Tibial nerve (tissue), 4 donors: ENCODE measurements around the gene CHRNG. TPM values are rescaled to one million over a fixed set of nuclear protein-coding genes. Genes with fewer than 3 reads are reported as not detected.

Experiments used
- DNase-seq, 2 donors: peaks; one replicate each; pipeline ENCODE4 v3.0.0-alpha.2; 2019; ENCODE audit warnings: low spot score in 2 of 2
- H3K27ac ChIP-seq, 4 donors: fragments of 200-600 bp; sonication (generic) in 3 of 4; one replicate each; pipeline ENCODE4 v1.5.1; 2017 to 2019; ENCODE audit warnings: mild to moderate bottlenecking in 1 of 4
- H3K27me3 ChIP-seq, 2 donors: fragments of 200-600 bp; sonication (generic) in 1 of 2; one replicate each; pipeline versions ENCODE4 v1.5.1 to v1.6.0; 2017 to 2019
- H3K36me3 ChIP-seq, 3 donors: fragments of 200-600 bp; sonication (generic); one replicate each; pipeline ENCODE4 v1.5.1; 2018 to 2019
- H3K4me1 ChIP-seq, 4 donors: fragments of 200-600 bp; sonication (generic) in 3 of 4; one replicate each; pipeline ENCODE4 v1.5.1; 2017 to 2019
- H3K4me3 ChIP-seq, 4 donors: fragments of 200-600 bp; sonication (generic) in 3 of 4; one replicate each; pipeline ENCODE4 v1.5.1; 2017 to 2019; ENCODE audit warnings: mild to moderate bottlenecking in 1 of 4, moderate library complexity in 1 of 4
- H3K9me3 ChIP-seq, 4 donors: fragments of 200-600 bp; sonication (generic) in 3 of 4; one replicate each; pipeline ENCODE4 v1.5.1; 2017 to 2019
- EP300 ChIP-seq, 2 donors: sonication (generic); formaldehyde crosslinking; IDR thresholded peaks; one replicate each; pipeline ENCODE4 v1.6.1; 2017; ENCODE audit warnings: antibody characterized with exemption in 2 of 2, mild to moderate bottlenecking in 1 of 2
- POLR2A ChIP-seq, 2 donors: fragments of 450-650 bp; IDR thresholded peaks; one replicate each; pipeline ENCODE4 v1.6.1; 2017; ENCODE audit warnings: antibody characterized with exemption in 2 of 2, mild to moderate bottlenecking in 2 of 2, moderate library complexity in 2 of 2
- WGBS, 2 donors: methylation state at CpG; one replicate each; pipeline ENCODE4 v1.1.5; 2018; 5-methylcytosine and 5-hydroxymethylcytosine counted together
- total RNA-seq, 4 donors: library from RNA; depleted of rRNA; stranded (reverse); fragments of >200 nt; gene quantifications; one replicate each; pipeline ENCODE4 v1.1.0, GENCODE V29; 2016
- TF ChIP-seq, protein P1 (sequence below), 5 experiments: fragments of 200-600 bp in 3 of 5; fragments of 450-650 bp in 2 of 5; sonication (generic) in 3 of 5; IDR thresholded peaks; one replicate each; pipeline ENCODE4 v1.5.1; 2016 to 2019; ENCODE audit warnings: antibody characterized with exemption in 5 of 5, mild to moderate bottlenecking in 3 of 5, moderate library complexity in 2 of 5

Gene CHRNG
- total RNA-seq, 4 donors from 2014 or later = not detected

DNA sequence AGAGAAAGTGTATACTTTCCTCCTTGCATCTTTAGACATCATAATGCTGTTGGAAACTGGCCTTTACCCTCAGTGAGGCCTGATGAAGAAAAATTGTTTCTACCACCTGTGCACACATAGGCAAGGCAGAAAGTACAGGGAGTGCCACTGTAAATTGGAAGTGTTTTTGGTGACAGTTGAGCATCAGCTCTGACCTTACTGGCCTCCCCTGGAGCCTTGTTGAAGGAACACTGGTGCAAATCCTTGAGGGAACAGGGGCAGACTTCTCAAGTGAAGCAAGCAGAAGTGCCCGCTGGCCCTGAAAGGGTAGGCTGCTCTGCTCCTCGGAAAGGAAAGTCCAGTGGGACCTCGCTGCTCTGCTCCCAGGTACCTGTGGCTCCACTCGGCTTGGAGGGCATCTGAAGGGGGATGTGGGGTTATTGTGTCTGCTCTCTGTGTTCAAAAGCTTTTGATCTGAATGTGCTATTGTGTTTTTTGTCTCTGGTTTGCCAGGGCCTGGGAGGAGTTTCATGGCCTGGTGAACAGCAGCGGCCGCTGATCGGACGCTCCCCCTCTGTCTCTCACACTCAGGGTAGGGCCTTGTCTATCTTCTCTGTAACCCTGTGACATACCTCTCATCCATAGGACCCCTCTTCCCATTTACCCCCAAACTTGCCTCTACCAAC, 34.4 kb downstream of the CHRNG start:
- 84 to 91% methylated on average over 8 of the region's 8 CpGs for WGBS, 2 donors
- no peaks in the 10 kb centered on the region for H3K27me3 ChIP-seq
- no peak for DNase-seq
- H3K27ac ChIP-seq = no peak overlapping the region
- no peak overlapping the region for H3K4me3 ChIP-seq
- peaks cover 0 to 4% (median 0%) of the 10 kb centered on the region in 4 donors for H3K4me1 ChIP-seq
- H3K9me3 ChIP-seq = no peaks in the 10 kb centered on the region
- TF ChIP-seq POLR2A (IDR thresholded peaks at IDR 0.05) (no peak), EP300 (IDR thresholded peaks at IDR 0.05) (no peak)
- TF ChIP-seq, protein P1, sequence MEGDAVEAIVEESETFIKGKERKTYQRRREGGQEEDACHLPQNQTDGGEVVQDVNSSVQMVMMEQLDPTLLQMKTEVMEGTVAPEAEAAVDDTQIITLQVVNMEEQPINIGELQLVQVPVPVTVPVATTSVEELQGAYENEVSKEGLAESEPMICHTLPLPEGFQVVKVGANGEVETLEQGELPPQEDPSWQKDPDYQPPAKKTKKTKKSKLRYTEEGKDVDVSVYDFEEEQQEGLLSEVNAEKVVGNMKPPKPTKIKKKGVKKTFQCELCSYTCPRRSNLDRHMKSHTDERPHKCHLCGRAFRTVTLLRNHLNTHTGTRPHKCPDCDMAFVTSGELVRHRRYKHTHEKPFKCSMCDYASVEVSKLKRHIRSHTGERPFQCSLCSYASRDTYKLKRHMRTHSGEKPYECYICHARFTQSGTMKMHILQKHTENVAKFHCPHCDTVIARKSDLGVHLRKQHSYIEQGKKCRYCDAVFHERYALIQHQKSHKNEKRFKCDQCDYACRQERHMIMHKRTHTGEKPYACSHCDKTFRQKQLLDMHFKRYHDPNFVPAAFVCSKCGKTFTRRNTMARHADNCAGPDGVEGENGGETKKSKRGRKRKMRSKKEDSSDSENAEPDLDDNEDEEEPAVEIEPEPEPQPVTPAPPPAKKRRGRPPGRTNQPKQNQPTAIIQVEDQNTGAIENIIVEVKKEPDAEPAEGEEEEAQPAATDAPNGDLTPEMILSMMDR (IDR thresholded peaks at IDR 0.05) = no peak
- H3K36me3 ChIP-seq = peaks cover 0 to 89% (median 0%) of the 10 kb centered on the region in 3 donors

DNA sequence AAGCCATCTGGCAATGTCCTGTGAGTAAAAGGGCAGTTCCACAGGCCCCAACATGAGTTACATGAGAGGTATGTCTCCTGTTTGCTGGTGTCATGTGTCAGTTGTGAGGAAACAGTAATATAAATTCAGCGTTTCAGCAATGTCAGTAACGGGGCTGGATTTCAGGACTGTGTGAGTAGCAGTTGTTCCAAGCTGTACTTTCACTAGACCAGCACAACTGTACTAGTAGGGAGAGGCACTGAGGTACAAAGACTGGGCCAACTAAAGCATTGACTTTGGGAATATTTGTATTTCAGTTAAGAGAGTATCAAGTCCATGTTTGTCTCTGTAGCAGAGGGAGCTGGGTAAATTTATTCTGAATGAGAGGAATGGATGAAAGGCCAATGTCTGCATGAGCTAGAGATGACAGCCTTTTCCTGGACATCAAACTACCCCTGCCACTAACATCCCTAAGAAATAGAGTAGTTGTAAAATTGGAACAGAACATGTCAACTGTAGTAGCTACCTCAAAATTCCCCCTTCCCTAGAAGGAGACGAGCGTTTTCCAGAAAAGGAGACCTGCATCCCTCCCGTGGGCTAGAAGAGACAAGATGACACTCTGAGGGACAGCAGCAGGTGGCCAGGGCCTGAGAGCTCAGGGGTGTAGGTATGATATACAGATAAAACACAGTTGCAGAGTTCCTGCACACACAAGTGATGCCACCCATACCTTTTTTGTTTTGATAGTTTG, 35.3 kb downstream of the CHRNG start:
- Histone ChIP-seq H3K36me3 (peaks cover 0 to 89% (median 0%) of the 10 kb centered on the region in 3 donors), H3K4me1 (peaks cover 0 to 4% (median 0%) of the 10 kb centered on the region in 4 donors), H3K9me3 (no peaks in the 10 kb centered on the region), H3K27me3 (no peaks in the 10 kb centered on the region), H3K27ac (no peak overlapping the region), H3K4me3 (no peak overlapping the region)
- no peak for TF ChIP-seq POLR2A (IDR thresholded peaks at IDR 0.05)
- TF ChIP-seq, protein P1 (IDR thresholded peaks at IDR 0.05) = no peak
- TF ChIP-seq EP300 (IDR thresholded peaks at IDR 0.05) = no peak
- 84 to 87% methylated on average over 5 of the region's 5 CpGs for WGBS, 2 donors
- DNase-seq = no peak

DNA sequence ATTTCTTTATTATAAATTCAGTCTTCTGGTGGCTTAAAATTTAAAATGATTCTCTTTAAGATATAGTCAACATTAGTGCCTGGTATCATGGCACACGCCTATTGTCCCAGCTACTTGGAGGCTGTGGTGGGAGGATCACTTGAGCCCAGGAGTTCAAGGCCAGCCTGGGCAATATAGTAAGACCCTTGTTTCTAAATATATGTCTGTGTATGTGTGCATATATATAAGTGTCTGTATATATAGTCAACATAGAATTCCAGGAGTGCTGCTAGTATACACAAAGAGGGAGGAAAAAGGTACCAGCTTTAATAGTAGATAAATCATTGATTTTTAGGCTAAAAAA, 35.9 kb downstream of the CHRNG start:
- 91 to 100% methylated on average over 1 of the region's 1 CpG for WGBS, 2 donors
- Histone ChIP-seq H3K27ac (no peak overlapping the region), H3K27me3 (no peaks in the 10 kb centered on the region), H3K4me1 (peaks cover 0 to 4% (median 0%) of the 10 kb centered on the region in 4 donors), H3K4me3 (no peak overlapping the region), H3K36me3 (peaks cover 0 to 88% (median 0%) of the 10 kb centered on the region in 3 donors), H3K9me3 (no peaks in the 10 kb centered on the region)
- no peak for DNase-seq
- no peak for TF ChIP-seq EP300 (IDR thresholded peaks at IDR 0.05)
- TF ChIP-seq, protein P1 (IDR thresholded peaks at IDR 0.05) = no peak
- TF ChIP-seq POLR2A (IDR thresholded peaks at IDR 0.05) = no peak

DNA sequence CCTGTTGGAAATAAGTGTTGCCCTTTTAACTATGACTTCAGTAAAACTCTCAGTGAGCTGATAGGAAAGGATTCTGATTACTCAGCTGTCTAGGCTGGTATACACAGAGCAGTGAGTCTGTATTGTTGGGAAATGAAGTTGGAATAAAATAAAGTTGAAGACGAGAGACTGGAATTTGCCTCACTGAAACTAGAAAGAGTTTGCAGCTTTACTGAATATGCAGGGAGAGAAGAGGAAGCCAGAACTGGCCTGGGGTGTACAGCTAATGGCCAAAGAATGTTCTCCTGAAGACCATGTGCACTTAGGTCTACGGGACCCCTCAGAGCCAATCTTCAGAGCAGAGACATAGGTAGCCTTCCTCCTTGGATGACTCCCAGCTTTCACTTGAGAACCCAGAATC, 37.5 kb downstream of the CHRNG start:
- Histone ChIP-seq H3K4me3 (no peak overlapping the region), H3K27me3 (no peaks in the 10 kb centered on the region), H3K36me3 (peaks cover 0 to 90% (median 0%) of the 10 kb centered on the region in 3 donors), H3K9me3 (no peaks in the 10 kb centered on the region), H3K4me1 (no peaks in the 10 kb centered on the region), H3K27ac (no peak overlapping the region)
- no peak for TF ChIP-seq POLR2A (IDR thresholded peaks at IDR 0.05)
- no peak for DNase-seq
- WGBS, 2 donors = 38 to 69% methylated on average over 2 of the region's 2 CpGs

- TF ChIP-seq, protein P1 (IDR thresholded peaks at IDR 0.05) = no peak
- no peak for TF ChIP-seq POLR2A (IDR thresholded peaks at IDR 0.05)
- no peak for TF ChIP-seq EP300 (IDR thresholded peaks at IDR 0.05)
- H3K27ac ChIP-seq = no peak overlapping the region
These were observed 38.3 kb downstream of the CHRNG start for GRCh38 chr2:232577841-232578240.

More at GRCh38 chr2:232577841-232578240, 38.3 kb downstream of the CHRNG start:
- peaks cover 0 to 90% (median 0%) of the 10 kb centered on the region in 3 donors for H3K36me3 ChIP-seq
- WGBS, 2 donors = 61 to 67% methylated on average over 2 of the region's 2 CpGs
- H3K4me3 ChIP-seq = no peak overlapping the region
- H3K4me1 ChIP-seq = no peaks in the 10 kb centered on the region
- DNase-seq = no peak
- H3K27me3 ChIP-seq = no peaks in the 10 kb centered on the region
- H3K9me3 ChIP-seq = no peaks in the 10 kb centered on the region
